Activated CD8-positive, alpha-beta memory T cell treated with anti-CD3 and anti-CD28 coated beads for 48 hours (primary cell): Measurements from ENCODE around the gene USP8.
"Not testable (repeated sequence)": the region's sequence is repeated elsewhere in the genome, so short reads cannot be mapped to it uniquely, and the experiment has no call there.

Experiments used
- DNase-seq, 3 experiments: peaks; one replicate each; pipeline ENCODE4 v3.0.0-alpha.2; 2020; ENCODE audit warnings: low read depth in 2 of 3, low spot score in 2 of 3

Gene USP8

DNA sequence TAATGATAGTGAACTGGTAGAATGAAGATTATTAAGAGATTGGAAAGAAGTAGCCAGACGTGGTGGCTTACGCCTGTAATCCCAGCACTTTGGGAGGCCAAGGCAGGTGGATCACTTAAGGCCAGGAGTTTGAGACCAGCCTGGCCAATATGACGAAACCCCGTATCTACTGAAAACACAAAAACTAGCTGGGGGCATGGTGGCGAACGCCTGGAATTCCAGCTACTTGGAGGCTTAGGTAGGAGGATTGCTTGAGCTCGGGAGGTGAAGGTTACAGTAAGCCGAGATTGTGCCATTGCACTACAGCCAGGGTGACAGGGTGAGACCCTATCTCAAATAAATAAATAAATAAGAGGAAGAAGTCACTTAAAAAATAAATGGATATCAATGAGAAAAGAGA lies 14.0 kb downstream of the USP8 start:
- no peak for DNase-seq

DNA sequence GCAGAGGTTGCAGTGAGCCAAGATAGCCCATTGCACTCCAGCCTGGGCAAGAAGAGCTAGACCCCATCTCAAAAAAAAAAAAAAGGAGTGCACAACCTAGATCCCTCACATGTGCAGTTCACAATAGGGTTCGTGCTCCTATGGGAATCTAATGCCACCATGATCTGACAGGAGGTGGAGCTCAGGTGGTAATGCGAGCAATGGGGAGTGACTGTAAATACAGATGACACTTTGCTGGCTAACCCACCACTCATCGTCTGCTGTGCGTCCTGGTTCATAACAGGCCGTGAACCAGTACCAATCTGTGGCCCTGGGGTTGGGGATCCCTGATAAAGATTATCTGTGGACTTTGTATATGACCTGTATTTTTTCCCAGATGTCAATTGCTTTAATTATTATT lies 16.7 kb downstream of the USP8 start:
- no peak for DNase-seq

DNA sequence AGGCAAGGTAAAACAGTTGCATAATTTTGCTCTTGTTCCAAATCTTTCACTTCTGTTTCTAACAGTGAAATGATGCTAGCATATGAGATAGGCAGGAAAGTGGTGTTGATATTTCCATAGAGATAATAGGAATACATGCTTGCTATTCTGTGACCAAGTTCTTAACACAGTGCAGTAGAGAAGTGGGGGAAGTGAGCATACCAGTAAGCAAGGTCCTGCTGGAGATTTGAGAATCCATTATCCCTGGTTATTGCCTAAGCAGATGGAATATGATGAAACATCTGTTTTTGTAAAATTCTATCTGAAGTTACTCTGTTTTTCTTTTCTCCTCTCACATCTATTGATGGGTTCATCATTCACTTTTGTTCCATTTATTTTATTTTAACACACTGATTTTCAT lies 28.7 kb downstream of the USP8 start:
- DNase-seq: no peak

DNA sequence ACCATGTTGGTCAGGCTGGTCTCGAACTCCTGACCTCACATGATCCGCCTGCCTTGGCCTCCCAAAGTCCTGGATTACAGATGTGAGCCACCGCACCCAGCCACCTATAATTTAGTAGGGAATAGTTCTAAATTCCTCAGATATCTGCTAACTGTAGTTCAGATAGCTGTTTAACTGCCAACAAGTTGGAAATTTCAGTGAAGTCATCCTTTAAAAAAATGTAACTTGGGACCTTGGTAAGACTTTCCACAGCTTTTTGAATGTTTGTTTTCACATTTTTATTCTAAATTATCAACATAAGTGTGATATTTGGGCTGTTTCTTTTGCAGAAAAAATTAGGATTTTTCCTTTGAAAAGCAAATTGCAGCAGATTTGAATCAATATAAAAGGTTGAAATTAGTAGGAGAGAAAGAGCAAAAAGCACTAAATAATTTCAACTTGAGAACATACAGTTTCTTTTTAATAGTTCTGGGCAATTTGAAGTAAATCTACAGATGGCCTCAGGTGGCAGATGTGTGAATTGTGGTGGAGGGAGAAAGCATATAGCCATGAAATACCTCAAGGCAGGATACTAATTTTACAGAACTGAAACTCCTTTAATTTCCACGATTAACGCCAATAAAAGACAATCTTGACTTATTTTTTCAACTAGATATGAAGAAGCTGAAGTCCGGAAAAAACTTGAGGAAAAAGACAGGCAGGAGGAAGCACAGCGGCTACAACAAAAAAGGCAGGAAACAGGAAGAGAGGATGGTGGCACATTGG lies 34.3 kb downstream of the USP8 start:
- DNase-seq: no peak

DNA sequence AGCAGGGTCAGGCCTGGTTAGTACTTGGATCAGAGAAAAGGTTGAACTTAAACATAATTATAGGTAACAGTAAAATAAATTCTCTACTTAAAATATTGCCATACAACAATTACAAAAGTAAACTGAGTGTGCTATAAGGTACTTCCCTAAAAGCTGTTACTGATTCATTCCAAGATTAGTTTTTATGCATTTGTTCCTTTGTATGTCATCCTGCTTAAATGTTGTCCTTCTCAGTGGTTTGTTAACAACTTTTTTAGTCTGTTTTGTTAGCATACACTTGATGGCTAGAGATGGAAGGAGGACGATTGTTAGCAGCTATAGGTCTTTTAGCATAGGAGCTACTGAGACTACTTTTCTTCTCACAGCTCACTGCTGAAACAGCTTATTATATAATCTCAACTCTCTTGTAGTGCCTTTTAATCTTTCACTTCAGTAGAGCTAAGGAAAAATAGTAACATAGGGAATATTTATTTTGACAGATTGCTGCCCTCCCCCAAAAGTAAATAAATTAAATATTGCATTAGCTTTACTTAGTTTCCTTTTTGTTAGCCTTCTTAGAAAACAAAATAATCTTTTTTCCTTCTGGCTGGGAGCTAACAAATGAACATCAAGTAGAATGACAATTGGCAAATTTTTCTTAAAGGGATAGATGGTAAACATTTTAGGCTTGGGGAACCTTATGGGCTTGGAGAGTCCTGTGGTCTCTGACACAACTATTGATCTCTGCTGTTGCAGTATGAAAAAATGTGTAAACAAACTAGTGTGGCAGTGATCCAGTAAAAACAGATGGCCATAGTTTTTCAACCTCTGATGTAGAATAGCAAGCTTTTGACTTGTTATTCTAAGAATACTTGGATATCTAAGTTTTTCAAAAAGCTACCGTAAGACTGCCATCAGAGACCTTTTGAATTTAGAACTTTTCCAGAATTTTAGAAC lies 39.5 kb downstream of the USP8 start:
- DNase-seq: no peak

DNA sequence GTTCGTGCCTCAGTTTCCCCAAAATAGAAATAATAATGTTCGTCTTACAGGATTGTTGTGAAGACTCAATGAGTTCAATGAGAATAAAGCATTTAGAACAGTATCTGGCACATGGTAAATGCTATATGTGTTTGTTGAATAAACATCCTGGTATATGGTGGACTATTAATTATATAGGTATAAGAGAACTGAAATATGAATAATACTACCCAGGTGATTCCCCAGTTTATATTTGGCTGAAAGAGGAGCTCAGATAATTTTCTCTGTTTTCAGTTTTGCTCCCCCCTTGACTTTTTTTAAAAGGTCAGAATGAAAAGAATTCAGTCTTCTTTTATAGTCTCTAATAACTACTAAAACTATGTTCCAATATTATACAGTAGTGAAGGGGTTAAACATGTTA lies 46.9 kb downstream of the USP8 start:
- no peak for DNase-seq

DNA sequence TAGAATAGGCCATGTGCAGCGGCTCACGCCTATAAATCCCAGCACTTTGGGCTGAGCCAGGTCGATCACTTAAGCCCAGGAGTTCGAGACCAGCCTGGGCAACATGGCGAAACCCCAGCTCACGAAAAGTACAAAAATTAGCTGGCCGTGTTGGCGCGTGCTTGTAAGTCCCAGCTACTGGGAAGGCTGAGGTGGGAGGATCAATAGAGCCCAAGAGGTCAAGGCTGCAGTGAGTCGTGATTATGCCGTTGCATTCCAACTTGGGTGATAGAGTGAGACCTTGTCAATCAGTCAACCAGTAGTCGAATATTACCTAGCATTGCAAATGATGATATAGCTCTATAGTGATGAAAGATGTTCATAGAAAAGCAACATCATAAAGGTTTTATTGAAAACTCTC lies 51.9 kb downstream of the USP8 start:
- no peak for DNase-seq

DNA sequence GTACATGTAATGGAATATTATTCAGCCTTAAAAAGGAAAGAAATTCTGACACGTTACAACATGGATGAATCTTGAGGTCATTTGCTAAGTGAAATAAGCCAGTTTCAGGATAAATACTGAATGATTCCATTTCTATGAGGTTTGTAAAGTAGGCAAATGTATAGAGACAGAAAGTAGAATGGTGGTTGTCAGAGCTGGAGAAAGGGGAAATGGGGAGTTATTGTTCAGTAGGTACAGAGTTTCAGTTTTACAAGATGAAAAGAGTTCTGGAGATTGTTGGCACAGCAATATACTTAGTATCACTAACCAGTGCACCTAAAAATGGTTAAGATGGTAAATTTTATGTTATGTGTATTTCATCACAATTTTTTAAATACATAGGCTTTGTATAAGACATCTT lies 60.6 kb downstream of the USP8 start:
- no peak for DNase-seq

DNA sequence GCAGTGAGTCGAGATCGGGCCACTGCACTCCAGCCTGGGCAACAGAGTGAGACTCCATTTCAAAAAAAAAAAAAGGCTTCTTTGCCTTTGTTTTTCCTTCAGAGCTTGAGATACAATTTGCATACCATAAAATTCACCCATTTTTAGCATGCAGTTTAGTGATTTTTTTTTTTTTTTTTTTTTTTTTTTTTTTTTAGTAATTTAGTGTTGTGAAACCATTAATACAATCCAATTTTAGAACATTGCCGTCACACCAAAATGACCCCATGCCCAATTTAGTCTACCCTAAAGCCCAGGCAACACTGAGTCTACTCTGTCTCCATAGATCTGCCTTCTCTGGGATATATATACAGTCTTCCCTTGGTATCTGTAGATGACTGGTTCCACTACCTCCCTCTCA lies 61.2 kb downstream of the USP8 start:
- DNase-seq: no peak

DNA sequence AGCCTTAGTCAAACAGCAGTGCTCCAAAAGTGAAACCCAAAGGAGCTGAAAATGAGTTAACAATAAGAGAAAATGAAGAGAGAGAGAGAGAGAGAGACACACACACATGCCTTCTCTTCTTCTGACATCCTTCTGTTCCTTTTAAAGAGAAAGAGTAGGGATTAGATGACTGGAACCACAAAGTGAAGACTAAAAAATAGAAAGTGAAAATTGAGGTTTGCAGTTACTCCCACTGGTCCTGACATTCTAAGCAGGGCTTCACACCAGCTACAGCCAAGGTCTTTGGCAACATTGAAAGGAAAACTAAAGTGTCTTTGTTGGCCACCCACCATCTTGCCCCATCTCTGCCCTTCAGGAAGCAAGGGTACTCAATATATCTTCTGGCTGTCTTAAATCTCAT lies 63.1 kb downstream of the USP8 start:
- no peak for DNase-seq

DNA sequence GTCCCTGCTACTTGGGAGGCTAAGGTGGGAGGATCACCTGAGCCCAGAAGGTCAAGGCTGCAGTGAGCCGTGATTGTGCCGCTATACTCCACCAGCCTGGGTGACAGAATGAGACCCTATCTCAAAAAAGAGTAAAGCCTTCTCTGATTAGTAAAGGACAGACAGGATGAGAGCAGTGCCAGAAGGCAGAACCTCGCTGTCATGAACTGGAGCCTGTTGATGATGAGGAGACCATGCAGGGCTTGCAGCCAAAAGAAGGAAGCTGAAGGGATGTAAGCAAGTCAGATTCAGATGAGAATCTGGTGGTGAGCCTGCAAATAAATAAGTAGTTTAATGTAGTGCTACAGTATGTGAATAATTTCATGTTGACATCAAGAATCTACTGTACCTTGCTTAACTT lies 69.4 kb downstream of the USP8 start:
- no peak for DNase-seq

DNA sequence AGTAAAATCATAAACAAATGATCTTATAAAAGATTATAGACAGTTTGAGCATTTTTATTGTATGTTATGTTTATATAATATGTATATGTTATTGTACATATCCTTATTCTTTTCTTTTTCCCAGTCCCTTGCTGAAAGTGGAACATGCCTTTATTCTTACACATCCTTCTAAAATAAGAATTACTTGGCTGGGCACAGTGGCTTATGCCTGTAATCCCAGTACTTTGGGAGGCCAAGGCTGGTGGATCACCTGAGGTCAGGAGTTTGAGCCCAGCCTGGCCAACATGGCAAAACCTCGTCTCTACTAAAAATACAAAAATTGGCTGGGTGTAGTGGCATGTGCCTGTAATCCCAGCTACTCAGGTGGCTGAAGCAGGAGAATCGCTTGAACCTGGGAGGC lies 70.3 kb downstream of the USP8 start:
- not testable (repeated sequence) for DNase-seq

DNA sequence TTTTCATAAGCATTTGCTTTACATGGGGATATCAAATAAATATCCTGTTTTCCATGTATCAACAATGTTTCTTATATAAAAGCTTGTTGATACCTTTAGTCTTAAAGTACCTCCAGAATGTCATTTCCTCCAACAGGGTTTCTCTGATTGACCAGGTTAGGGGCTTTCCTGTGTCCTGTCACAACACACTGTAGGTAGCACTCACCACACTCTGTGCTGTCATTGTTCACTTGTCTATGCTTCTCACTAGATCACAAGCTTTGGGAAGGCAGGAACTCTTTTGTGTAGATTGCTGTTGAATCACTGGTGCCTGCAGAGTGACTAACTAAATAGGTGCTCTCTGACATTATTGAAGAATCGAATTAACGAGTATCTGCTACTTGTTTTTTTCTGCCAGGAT lies 72.5 kb downstream of the USP8 start:
- no peak for DNase-seq

DNA sequence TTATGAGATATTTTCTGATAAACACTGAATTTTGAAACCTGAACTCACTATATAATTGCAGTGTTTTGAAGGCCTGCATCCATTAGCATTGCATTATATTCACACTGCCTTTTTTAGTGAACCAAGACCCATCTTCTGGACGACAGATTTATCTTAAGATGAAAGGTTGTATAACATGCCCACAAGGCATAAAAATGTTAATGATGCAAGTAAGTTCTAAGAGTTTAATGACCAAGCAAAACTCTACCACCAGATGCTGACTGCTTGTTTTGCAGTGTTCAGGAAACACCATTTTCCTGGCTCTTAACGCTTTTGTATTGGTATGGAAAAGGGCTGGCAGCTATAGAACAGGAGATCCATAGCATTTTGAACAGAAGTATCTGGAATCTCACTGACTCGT lies 76.1 kb downstream of the USP8 start:
- no peak for DNase-seq

DNA sequence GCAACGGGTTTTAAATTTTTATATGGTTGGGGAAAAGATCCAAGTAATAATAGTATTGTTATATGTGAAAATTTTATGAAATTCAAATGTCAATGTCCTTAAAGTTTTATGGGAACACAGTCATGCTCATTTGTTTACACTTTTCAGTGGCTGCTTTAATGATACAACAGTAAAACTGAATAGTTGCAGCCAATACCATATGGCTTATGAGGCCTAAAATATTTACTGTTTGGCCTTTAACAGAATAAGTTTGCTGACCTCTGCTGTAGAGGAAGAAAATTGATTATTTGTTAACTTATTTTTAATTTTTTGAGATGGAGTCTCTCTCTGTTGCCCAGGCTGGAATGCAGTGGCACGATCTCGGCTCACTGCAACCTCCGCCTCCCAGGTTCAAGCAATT lies 77.6 kb downstream of the USP8 start:
- no peak for DNase-seq

DNA sequence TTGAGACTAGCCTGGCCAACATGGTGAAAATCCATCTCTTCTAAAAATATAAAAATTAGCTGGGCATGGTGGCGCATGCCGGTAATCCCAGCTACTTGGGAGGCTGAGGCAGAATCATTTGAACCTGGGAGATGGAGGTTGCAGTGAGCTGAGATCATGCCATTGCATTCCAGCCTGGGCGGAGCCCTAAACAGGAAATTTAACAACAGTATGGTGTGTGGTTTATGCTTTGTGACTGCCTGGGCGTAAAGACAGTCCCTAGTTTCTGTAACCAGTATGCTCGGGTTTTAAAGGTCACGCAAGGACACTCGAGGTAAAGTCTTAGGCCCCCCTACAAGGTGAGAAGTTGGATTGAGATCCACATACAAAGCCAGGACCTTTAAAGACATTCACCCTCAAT lies 78.9 kb downstream of the USP8 start:
- DNase-seq: no peak

DNA sequence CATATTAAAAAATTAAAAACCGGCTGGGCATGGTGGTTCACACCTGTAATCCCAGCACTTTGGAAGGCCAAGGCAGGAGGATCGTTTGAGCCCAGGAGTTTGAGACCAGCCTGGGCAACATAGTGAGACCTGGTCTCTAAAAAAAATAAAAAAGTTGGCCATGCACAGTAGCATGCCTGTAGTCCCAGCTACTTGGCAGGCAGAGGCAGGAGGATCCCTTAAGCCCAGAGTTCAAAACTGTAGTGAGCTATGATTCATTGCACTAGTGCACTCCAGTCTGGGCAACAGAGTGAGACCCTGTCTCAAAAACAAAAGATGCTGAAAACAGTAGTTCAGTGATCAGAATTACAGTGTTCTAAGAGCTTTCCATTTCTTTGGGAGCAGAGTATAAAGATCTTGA lies 81.5 kb downstream of the USP8 start:
- not testable (repeated sequence) for DNase-seq

DNA sequence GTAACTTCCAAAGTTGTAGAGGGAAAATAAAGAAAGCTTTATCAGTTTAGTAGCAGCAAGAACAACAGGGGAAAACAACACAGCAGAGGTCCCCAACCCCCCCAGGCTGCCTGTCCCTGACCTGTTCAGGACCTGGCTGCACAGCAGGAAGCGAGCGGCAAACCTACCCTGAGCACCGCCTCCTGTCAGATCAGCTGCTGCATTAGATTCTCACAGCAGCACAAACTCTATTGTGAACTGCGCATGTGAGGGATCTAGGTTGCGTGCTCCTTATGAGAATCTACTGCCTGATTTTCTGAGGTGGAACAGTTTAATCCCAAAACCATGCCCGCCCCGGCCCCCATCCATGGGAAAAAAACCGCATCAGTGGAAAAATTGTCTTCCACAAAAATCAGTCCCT lies 81.9 kb downstream of the USP8 start:
- DNase-seq: no peak

DNA sequence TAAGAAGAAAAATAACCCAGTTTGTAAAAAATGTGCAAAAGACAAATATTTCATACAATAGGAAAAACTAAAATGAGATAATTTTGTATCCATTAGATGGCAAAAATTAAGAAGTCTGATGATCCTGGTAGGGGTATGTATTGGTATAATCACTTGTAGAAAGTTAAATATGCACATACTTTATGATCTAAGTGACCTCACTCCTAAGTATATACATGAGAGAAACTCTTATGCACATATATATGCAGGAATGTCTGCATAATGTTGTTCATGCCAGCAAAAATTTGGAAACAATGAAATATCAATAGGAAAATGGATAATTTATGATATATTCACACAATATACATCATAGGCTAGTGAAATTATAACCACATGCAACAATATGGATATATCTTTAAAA lies 88.8 kb downstream of the USP8 start:
- DNase-seq: no peak

DNA sequence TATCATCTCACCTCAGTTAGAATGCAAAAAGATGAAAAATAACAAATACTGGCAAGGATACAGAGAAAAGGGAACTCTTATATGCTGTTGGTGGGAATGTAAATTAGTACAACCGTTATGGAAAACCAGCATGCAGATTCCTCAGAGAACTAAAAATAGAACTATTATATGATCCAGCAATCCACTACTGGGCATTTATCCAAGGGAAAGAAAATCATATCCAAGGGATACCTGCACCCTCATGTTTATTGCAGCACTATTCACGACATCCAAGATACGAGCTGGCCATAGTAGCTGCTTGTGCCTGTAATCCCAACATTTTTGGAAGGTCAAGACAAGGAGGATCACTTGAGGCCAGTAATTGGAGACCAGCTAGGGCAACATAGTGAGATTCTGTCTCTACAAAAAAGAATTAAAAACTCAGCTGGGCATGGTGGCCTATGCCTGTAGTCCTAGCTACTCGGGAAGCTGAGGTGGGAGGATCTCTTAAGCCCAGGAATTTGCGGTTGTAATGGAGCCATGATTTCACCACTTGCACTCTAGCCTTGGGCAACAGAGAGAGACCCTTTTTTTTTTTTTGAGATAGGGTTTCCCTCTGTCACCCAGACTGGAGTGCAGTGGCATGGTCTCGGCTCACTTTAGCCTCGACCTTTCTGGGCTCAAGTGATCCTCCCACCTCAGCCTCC lies 95.7 kb downstream of the USP8 start:
- no peak for DNase-seq

DNA sequence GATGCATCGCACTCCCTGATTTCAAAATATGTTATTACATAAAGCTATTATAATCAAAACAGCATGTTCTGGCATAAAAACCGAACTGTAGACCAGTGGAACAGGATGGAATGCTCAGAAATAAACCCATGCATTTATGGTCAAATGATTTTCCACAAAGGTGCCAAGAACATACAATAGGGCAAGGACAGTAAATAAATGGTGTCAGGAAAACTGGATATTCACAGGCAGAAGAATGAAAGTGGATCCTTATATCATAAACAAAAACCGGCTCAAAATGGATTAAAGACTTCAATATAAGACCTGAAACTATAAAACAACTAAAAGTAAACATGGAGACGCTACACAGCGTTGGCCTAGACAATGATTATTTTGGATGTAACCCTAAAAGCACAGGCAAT lies 99.6 kb downstream of the USP8 start:
- DNase-seq: no peak

DNA sequence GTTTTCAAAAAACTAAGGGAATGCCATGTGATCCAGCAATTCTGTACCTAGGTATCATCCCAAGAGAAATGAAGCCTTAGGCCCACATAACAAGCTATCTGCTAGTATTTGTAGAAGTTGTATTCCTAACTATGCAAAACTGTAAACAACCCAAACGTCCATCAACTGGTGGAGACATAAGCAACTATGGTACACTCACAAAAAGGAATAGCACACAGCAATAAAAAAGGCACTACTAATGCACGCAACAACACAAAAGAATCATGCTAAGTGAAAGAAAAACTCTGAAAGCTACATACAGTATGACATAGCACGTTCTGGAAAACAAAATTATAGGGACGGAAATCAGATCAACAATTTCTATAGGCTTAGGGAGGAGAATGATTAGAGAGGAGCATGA lies 107.0 kb downstream of the USP8 start:
- DNase-seq: no peak
